G401.6 (cell line): ENCODE results near the gene GARIN1A.

Experiments used
- FAIRE-seq: peaks from 2 replicates; lab custom pipeline; 2012; peaks lifted over from hg19 to GRCh38; lab: Jason Lieb, UNC

Gene GARIN1A

DNA sequence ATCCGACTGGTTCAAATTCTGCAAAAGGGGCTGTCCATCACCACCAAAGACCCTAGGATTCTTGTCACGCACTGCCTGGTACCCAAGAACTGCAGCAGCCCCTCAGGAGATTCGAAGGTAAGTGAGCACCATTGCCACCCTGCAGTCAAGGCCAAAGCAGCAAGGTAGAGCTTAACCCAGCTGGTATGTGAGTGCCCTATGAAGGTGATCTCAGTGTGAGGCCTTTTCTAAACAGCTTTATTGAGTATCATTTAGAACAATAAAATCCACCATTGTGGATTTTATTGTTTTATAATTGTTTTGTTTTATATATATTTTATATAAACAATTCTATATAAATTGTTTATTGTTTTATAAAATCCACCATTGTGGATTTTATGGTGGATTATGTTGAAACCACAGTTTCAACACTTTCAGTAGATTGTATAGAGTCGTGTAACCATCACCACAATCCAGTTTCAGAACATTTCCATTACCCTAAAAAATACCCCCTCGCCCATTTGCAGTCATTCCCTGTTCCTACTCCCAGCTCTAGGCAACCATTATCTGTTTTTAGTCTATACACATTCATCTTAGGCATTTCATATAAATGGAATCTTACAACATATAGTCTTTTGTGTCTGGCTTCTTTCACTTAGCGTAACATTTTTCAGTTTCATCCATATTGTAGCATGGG lies 47.0 kb downstream of the GARIN1A start:
- no peak for FAIRE-seq

DNA sequence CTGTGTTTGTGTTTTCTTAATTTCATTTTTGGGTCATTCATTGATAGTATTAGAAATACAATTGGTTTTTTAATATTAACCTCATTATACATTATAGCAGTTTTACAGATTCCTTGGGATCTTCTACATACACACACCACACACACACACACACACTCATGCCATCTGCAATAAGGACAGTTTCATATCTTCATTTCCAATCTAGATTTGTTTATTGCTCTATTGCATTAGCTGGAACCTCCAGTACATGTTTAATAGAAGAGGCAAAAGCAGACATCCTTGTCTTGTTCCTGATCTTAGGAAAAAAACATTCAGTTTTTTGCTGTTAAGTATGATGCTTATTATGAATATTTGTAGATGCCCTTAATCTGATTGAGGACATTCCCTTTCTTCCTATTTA lies 49.3 kb downstream of the GARIN1A start:
- no peak for FAIRE-seq
